ENCODE results near the gene SECISBP2L. TPM values are rescaled to one million over a fixed set of nuclear protein-coding genes. Genes with fewer than 3 reads are reported as not detected.

Gene SECISBP2L
- total and polyA plus RNA-seq, 4 experiments from 2014 or later: 9.1 to 72.9 (median 43.3) TPM

DNA sequence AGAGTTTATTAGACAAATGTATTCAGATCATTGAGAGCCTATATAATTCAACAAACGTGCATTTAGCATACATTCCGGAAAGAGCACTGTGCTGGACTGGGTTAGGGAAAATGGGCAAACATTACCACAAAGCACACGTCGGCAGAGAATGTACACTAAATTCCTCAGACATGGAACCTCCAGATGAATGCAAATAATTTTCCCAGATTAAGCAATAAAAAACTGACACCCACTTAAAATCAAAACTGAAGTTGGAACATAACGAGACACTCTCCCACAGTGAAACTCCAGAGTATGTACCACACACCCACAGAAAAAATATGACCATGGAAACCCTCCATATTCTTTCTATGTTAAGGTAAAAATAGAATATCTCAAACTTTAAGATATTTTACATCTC lies 4.8 kb downstream of the SECISBP2L start:
- no peak overlapping the region for H3K4me3 ChIP-seq (ENCODE audit: low read length in 2 of 2)
- no peak for DNase-seq
- H3K9me3 ChIP-seq (ENCODE audit: control insufficient read depth in 1 of 2, low read length in 2 of 2): no peaks in the 10 kb centered on the region
- intact Hi-C loops (cut with micrococcal nuclease): loop anchor here (10.0 kb wide), 1 partner anchor 707 kb away; the partner anchor contains the start of gene DUT
- H3K27ac ChIP-seq (ENCODE audit: low read depth, low read length): no peak overlapping the region
- Mint-ChIP-seq H3K9me3 (no peaks in the 10 kb centered on the region), H3K27ac (no peak overlapping the region), H3K4me3 (peak overlapping the region in 5 of 8 donors; percentile 21 to 68 (median 33)), H3K27me3 (no peaks in the 10 kb centered on the region), H3K36me3 (peaks cover 0 to 14% of the 10 kb centered on the region in 2 donors), H3K4me1 (peaks cover 32 to 79% (median 48%) of the 10 kb centered on the region in 4 donors)
- ChIA-PET CTCF (ENCODE audit: partially characterized antibody) (no interaction called here), POLR2A (ENCODE audit: partially characterized antibody) (no interaction called here)
- no peaks in the 10 kb centered on the region for H3K27me3 ChIP-seq (ENCODE audit: insufficient read depth, low read length)
- H3K4me1 ChIP-seq (ENCODE audit: insufficient read depth, low read length): peaks cover 45% of the 10 kb centered on the region
- H3K36me3 ChIP-seq (ENCODE audit: insufficient read depth, low read length): no peaks in the 10 kb centered on the region

DNA sequence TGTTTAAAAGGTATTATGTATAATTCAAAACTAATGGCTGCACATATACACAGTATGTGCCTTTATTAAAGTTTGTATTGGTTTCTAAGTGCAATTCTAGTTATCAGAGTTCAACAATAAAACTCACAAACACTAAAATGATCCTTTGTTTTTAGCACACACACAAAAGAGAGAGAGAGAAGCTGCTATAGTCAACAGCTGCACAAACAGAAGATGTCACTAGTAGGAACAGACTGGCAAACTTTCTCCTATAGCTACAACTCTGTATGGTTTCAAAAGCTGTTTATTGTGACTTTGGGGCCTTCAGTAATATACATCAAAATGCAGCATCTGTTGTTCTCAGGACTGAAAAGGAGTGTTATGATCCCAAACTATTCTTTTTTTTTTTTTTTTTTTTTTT lies 6.1 kb downstream of the SECISBP2L start:
- Histone ChIP-seq H3K36me3 (ENCODE audit: insufficient read depth, low read length) (peaks cover 5% of the 10 kb centered on the region), H3K4me3 (ENCODE audit: low read length in 2 of 2) (no peak overlapping the region), H3K4me1 (ENCODE audit: insufficient read depth, low read length) (peaks cover 40% of the 10 kb centered on the region), H3K9me3 (ENCODE audit: control insufficient read depth in 1 of 2, low read length in 2 of 2) (no peaks in the 10 kb centered on the region), H3K27ac (ENCODE audit: low read depth, low read length) (no peak overlapping the region), H3K27me3 (ENCODE audit: insufficient read depth, low read length) (no peaks in the 10 kb centered on the region)
- intact Hi-C loops (cut with micrococcal nuclease): loop anchor here (10.0 kb wide), 1 partner anchor 705 kb away; the partner anchor contains the start of gene DUT
- H3K36me3 Mint-ChIP-seq: peaks cover 10 to 19% of the 10 kb centered on the region in 2 donors
- H3K27me3 Mint-ChIP-seq: no peaks in the 10 kb centered on the region
- no peaks in the 10 kb centered on the region for H3K9me3 Mint-ChIP-seq
- peaks cover 30 to 67% (median 44%) of the 10 kb centered on the region in 4 donors for H3K4me1 Mint-ChIP-seq
- POLR2A ChIA-PET (ENCODE audit: partially characterized antibody): no interaction called here
- CTCF ChIA-PET (ENCODE audit: partially characterized antibody): interaction anchor here (0.6 to 0.9 kb wide), 2 partner anchors 178 to 1317 kb away, joined by 3 read pairs; no protein-coding TSS in a partner anchor
- peak overlapping the region in 2 of 8 donors; percentile 27 to 29 for H3K4me3 Mint-ChIP-seq
- H3K27ac Mint-ChIP-seq: no peak overlapping the region
- no peak for DNase-seq

DNA sequence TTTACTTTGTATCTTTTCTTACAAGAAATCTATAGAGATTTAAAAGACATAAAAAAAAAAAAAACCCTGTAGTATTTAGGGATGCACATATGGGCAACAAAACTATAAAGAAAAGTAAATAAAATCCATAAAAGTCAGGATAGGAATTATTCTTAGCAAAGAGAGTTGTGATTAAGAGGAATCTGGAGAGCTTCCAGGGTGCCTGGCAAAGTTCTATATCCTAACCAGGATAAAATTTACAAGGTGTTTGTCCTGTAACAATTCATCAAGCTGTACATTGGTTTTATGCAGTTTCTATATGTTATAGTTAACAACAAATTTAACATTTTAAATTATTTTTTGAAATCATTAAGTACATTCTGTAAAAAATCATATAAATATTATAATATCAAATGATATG lies 7.9 kb downstream of the SECISBP2L start:
- Histone ChIP-seq H3K9me3 (ENCODE audit: control insufficient read depth in 1 of 2, low read length in 2 of 2) (no peaks in the 10 kb centered on the region), H3K27ac (ENCODE audit: low read depth, low read length) (no peak overlapping the region), H3K36me3 (ENCODE audit: insufficient read depth, low read length) (peaks cover 6% of the 10 kb centered on the region), H3K4me1 (ENCODE audit: insufficient read depth, low read length) (peaks cover 23% of the 10 kb centered on the region), H3K4me3 (ENCODE audit: low read length in 2 of 2) (no peak overlapping the region), H3K27me3 (ENCODE audit: insufficient read depth, low read length) (no peaks in the 10 kb centered on the region)
- CTCF ChIA-PET (ENCODE audit: partially characterized antibody): interaction anchor here (1.4 kb wide), 1 partner anchor 384 kb away, joined by 3 read pairs; no protein-coding TSS in a partner anchor
- no peak for DNase-seq
- H3K4me1 Mint-ChIP-seq: peaks cover 23 to 53% (median 35%) of the 10 kb centered on the region in 4 donors
- no peak overlapping the region for H3K4me3 Mint-ChIP-seq
- no peak overlapping the region for H3K27ac Mint-ChIP-seq
- no peaks in the 10 kb centered on the region for H3K9me3 Mint-ChIP-seq
- no peaks in the 10 kb centered on the region for H3K27me3 Mint-ChIP-seq
- POLR2A ChIA-PET (ENCODE audit: partially characterized antibody): no interaction called here
- intact Hi-C loops (cut with micrococcal nuclease): no loop called here
- peaks cover 10 to 23% of the 10 kb centered on the region in 2 donors for H3K36me3 Mint-ChIP-seq

DNA sequence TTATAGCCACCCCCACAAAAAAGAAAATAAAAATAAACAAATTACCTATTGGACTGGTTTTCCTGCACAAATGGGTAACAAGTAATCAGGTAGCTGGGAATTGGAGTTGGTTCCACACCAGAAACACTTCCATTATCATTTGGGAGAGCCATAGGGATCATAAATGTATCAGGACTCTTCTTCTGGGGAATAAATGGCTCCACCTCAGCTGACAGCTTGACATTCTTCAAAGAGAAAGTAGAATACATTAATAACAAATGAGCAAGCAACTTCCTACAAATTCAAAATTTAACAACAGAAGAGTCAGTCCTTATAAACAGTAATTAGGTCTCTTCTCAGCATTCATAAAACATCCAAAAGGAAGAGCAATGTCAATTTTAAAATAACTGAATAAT lies 8.7 kb downstream of the SECISBP2L start:
- peaks cover 10 to 28% of the 10 kb centered on the region in 2 donors for H3K36me3 Mint-ChIP-seq
- POLR2A ChIA-PET (ENCODE audit: partially characterized antibody): no interaction called here
- peaks cover 6% of the 10 kb centered on the region for H3K36me3 ChIP-seq (ENCODE audit: insufficient read depth, low read length)
- no peaks in the 10 kb centered on the region for H3K9me3 ChIP-seq (ENCODE audit: control insufficient read depth in 1 of 2, low read length in 2 of 2)
- no peaks in the 10 kb centered on the region for H3K9me3 Mint-ChIP-seq
- H3K27ac Mint-ChIP-seq: no peak overlapping the region
- H3K4me3 Mint-ChIP-seq: peak overlapping the region in 2 of 8 donors; percentile 10 to 11
- no peak overlapping the region for H3K4me3 ChIP-seq (ENCODE audit: low read length in 2 of 2)
- peaks cover 24 to 53% (median 35%) of the 10 kb centered on the region in 4 donors for H3K4me1 Mint-ChIP-seq
- CTCF ChIA-PET (ENCODE audit: partially characterized antibody): interaction anchor here (1.4 kb wide), 1 partner anchor 384 kb away, joined by 3 read pairs; no protein-coding TSS in a partner anchor
- no peaks in the 10 kb centered on the region for H3K27me3 Mint-ChIP-seq
- no peak overlapping the region for H3K27ac ChIP-seq (ENCODE audit: low read depth, low read length)
- DNase-seq: no peak
- peaks cover 21% of the 10 kb centered on the region for H3K4me1 ChIP-seq (ENCODE audit: insufficient read depth, low read length)
- no peaks in the 10 kb centered on the region for H3K27me3 ChIP-seq (ENCODE audit: insufficient read depth, low read length)
- intact Hi-C loops (cut with micrococcal nuclease): no loop called here

DNA sequence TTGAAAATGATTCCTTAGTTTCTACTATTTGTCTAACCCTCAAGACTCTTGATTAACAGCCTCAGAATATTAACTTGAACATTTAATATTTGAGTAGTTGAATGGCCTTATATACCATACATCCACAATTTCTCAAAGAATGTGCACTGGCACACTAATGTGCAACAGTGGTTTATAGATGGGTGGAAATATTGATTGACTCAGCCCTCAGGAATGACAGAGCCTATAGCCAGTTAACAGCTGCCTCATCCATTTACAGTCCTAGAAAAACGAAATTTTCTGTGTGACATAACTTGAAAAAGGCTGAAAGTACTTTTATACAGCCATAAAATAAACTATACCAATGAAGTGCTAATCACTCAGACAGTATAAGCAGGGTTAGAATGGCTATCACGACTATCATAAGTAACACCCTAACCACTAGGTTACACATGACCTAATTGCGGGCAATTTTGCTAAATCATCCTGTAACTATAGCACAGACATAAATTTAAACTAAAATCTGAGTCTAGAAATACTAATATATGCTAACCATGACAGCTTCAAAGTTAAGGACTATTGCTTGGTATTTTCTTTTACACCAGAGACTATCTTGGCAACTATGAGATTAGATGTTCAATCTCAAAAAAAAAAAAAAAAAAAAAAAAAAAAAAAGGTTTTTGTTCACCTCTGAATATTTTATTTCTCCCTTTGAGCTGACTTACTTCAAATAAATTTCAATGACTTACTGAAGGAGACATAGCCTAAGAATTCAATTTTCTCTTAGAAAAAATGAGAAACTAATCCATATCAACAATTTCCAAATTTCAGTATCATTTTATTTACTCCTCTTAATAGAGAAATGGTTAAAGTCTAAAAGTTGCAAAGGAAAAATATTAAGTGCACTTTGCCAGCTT lies 9.3 kb downstream of the SECISBP2L start:
- POLR2A ChIA-PET (ENCODE audit: partially characterized antibody): no interaction called here
- Mint-ChIP-seq H3K9me3 (no peaks in the 10 kb centered on the region), H3K27me3 (no peaks in the 10 kb centered on the region), H3K4me1 (peaks cover 21 to 46% (median 30%) of the 10 kb centered on the region in 4 donors), H3K4me3 (peak overlapping the region in 1 of 8 donors; percentile 21), H3K27ac (no peak overlapping the region), H3K36me3 (peaks cover 13 to 35% of the 10 kb centered on the region in 2 donors)
- peak in 1 of 5 donors; percentile 4 for DNase-seq
- Histone ChIP-seq H3K27me3 (ENCODE audit: insufficient read depth, low read length) (no peaks in the 10 kb centered on the region), H3K4me3 (ENCODE audit: low read length in 2 of 2) (no peak overlapping the region), H3K4me1 (ENCODE audit: insufficient read depth, low read length) (peaks cover 14% of the 10 kb centered on the region), H3K9me3 (ENCODE audit: control insufficient read depth in 1 of 2, low read length in 2 of 2) (no peaks in the 10 kb centered on the region), H3K27ac (ENCODE audit: low read depth, low read length) (no peak overlapping the region), H3K36me3 (ENCODE audit: insufficient read depth, low read length) (peaks cover 6% of the 10 kb centered on the region)
- CTCF ChIA-PET (ENCODE audit: partially characterized antibody): interaction anchor here (1.4 kb wide), 1 partner anchor 385 kb away, joined by 3 read pairs; no protein-coding TSS in a partner anchor
- intact Hi-C loops (cut with micrococcal nuclease): no loop called here

DNA sequence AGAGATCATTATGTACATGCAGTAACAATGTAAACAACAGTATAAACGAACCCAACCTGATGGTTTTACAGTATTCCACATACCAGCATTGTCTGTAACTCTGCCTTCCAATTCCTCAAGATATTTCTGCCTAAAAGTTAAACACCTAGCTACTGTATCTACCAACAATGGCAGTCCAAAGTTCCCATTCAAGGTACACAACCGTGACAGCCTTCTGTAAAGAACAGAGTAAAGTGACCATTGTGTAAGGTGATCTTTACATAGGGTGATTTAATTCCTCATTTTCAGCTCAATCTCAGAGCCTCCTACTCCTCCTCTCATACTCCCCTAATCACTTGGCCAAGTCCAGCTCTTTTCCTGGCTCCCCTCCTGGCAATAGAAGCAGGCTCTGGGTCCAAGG lies 10.4 kb downstream of the SECISBP2L start:
- Mint-ChIP-seq H3K36me3 (peaks cover 14 to 33% of the 10 kb centered on the region in 2 donors), H3K27ac (no peak overlapping the region), H3K4me3 (no peak overlapping the region), H3K9me3 (no peaks in the 10 kb centered on the region), H3K27me3 (no peaks in the 10 kb centered on the region), H3K4me1 (peaks cover 15 to 37% (median 21%) of the 10 kb centered on the region in 4 donors)
- Histone ChIP-seq H3K9me3 (ENCODE audit: control insufficient read depth in 1 of 2, low read length in 2 of 2) (no peaks in the 10 kb centered on the region), H3K27me3 (ENCODE audit: insufficient read depth, low read length) (no peaks in the 10 kb centered on the region), H3K4me1 (ENCODE audit: insufficient read depth, low read length) (peaks cover 6% of the 10 kb centered on the region), H3K27ac (ENCODE audit: low read depth, low read length) (no peak overlapping the region), H3K36me3 (ENCODE audit: insufficient read depth, low read length) (peaks cover 6% of the 10 kb centered on the region), H3K4me3 (ENCODE audit: low read length in 2 of 2) (no peak overlapping the region)
- no peak for DNase-seq
- ChIA-PET POLR2A (ENCODE audit: partially characterized antibody) (no interaction called here), CTCF (ENCODE audit: partially characterized antibody) (no interaction called here)
- intact Hi-C loops (cut with micrococcal nuclease): no loop called here

DNA sequence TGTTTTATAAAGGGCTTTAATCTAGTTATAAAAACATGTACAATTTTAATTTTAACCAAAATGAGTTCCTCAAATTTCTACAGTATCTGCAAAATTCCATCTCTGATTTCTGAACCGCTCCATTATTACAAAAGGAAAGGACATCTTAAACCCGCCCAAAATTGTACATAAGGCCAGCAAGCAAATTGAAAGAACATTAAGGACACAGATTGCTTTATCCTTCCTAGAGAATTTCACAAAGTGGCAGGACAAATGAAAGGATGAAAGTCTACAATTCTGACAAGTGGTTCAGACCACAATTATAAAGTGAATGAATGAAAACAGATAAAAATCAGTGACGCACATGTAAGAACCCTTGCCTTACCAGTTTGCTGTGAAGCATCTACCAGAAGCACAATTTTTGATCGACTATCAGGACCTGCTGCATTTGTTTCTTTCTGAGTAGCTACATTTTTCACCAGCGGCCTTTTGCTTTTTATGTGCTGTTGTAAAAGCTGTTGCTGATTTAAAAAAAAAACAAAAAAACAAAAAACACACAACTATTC lies 13.6 kb downstream of the SECISBP2L start:
- no peak for DNase-seq
- ChIA-PET CTCF (ENCODE audit: partially characterized antibody) (no interaction called here), POLR2A (ENCODE audit: partially characterized antibody) (interaction anchor here (1.4 kb wide), 1 partner anchor 123 kb away, joined by 4 read pairs; the partner anchor contains the start of gene COPS2)
- H3K27ac Mint-ChIP-seq: no peak overlapping the region
- Histone ChIP-seq H3K27me3 (ENCODE audit: insufficient read depth, low read length) (no peaks in the 10 kb centered on the region), H3K27ac (ENCODE audit: low read depth, low read length) (no peak overlapping the region), H3K36me3 (ENCODE audit: insufficient read depth, low read length) (peaks cover 6% of the 10 kb centered on the region), H3K9me3 (ENCODE audit: control insufficient read depth in 1 of 2, low read length in 2 of 2) (no peaks in the 10 kb centered on the region), H3K4me1 (ENCODE audit: insufficient read depth, low read length) (peaks cover 6% of the 10 kb centered on the region), H3K4me3 (ENCODE audit: low read length in 2 of 2) (no peak overlapping the region)
- no peak overlapping the region for H3K4me3 Mint-ChIP-seq
- H3K9me3 Mint-ChIP-seq: no peaks in the 10 kb centered on the region
- H3K27me3 Mint-ChIP-seq: no peaks in the 10 kb centered on the region
- peaks cover 7 to 16% (median 10%) of the 10 kb centered on the region in 4 donors for H3K4me1 Mint-ChIP-seq
- peaks cover 34 to 56% of the 10 kb centered on the region in 2 donors for H3K36me3 Mint-ChIP-seq
- intact Hi-C loops (cut with micrococcal nuclease): no loop called here
